Measurements from ENCODE around the gene AFG1L. TPM values are rescaled to one million over a fixed set of nuclear protein-coding genes. Genes with fewer than 3 reads are reported as not detected.

Gene AFG1L
- total RNA-seq, 3 donors from 2014 or later (not counting 1 experiment from before 2014, with no cell fraction given): 4.8 to 9.2 (median 5.2) TPM

GRCh38 chr6:108558372-108559096, 263.7 kb downstream of the AFG1L start:
- H3K4me3 ChIP-seq (ENCODE audit: low read length): peak overlapping the region; percentile 96
- no peaks in the 10 kb centered on the region for H3K27me3 Mint-ChIP-seq (ENCODE audit: low read depth in 2 of 2)
- H3K9me3 ChIP-seq (ENCODE audit: control insufficient read depth, insufficient read depth, low read length): no peaks in the 10 kb centered on the region
- H3K4me1 ChIP-seq (ENCODE audit: control insufficient read depth, insufficient read depth, low read length): peaks cover 21% of the 10 kb centered on the region
- no peaks in the 10 kb centered on the region for H3K36me3 ChIP-seq (ENCODE audit: control insufficient read depth, insufficient read depth, low read length)
- DNase-seq (peak; percentile 97 to 99), ATAC-seq (peak; percentile 59 to 80 (median 66))
- H3K36me3 Mint-ChIP-seq: no peaks in the 10 kb centered on the region
- peak overlapping the region; percentile 97 to 98 for H3K27ac Mint-ChIP-seq
- TF ChIP-seq, protein P1, sequence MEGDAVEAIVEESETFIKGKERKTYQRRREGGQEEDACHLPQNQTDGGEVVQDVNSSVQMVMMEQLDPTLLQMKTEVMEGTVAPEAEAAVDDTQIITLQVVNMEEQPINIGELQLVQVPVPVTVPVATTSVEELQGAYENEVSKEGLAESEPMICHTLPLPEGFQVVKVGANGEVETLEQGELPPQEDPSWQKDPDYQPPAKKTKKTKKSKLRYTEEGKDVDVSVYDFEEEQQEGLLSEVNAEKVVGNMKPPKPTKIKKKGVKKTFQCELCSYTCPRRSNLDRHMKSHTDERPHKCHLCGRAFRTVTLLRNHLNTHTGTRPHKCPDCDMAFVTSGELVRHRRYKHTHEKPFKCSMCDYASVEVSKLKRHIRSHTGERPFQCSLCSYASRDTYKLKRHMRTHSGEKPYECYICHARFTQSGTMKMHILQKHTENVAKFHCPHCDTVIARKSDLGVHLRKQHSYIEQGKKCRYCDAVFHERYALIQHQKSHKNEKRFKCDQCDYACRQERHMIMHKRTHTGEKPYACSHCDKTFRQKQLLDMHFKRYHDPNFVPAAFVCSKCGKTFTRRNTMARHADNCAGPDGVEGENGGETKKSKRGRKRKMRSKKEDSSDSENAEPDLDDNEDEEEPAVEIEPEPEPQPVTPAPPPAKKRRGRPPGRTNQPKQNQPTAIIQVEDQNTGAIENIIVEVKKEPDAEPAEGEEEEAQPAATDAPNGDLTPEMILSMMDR (IDR thresholded peaks at IDR 0.05): no peak
- no peaks in the 10 kb centered on the region for H3K27me3 ChIP-seq (ENCODE audit: control insufficient read depth, insufficient read depth, low read length)
- intact Hi-C loops (cut with micrococcal nuclease): loop anchor here (2.0 to 5.0 kb wide), 7 partner anchors 279 to 824 kb away; partner anchors contain the start of genes CD164, CEP57L1, SCML4 and SESN1
- peaks cover 20 to 27% of the 10 kb centered on the region in 2 donors for H3K4me1 Mint-ChIP-seq
- H3K9me3 Mint-ChIP-seq: no peaks in the 10 kb centered on the region
- H3K27ac ChIP-seq (ENCODE audit: low read length): peak overlapping the region; percentile 100
- peak overlapping the region; percentile 96 for H3K4me3 Mint-ChIP-seq
- 0% methylated on average over 54 of the region's 58 CpGs for WGBS (ENCODE audit: insufficient coverage)

DNA sequence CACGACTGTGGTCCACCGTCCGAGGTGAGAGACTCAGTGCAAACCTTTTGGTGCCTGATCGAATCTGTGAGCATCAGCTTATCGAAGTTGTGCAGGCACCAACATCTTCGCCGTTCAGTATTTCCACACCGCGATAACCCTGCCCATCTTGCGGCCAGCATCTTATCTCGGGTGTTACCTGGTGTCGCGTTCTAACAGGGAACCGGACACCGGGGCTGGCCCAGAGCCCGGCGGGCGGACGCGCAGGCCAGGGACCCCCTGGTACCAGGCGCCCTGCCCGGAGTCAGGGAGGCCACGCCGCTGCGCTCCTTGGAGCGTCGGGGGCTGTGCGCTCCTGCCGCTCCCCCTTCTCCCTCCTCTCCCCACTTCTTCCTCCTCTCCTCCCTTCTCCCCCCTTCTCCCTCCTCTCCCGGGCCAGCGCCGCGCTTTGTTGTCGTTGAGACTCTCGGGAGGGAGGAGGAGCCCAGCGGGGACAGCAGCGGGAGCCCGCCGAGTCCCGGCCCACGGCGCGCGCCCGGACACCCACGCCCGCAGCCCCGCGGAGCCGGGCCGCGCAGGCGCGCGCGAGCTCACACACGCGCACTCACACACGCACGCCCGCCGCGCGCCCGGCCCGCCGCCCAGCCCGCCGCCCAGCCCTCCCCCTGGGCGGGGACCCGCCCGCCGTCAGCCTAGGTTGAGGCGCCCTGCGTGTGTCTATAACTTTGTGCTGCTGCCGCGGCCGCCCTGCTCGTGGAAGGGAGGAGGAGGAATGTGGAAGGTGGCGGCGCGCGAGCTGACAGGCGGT, 264.4 kb downstream of the AFG1L start:
- Mint-ChIP-seq H3K4me3 (peak overlapping the region; percentile 96), H3K36me3 (no peaks in the 10 kb centered on the region), H3K27me3 (ENCODE audit: low read depth in 2 of 2) (no peaks in the 10 kb centered on the region), H3K4me1 (peaks cover 25 to 33% of the 10 kb centered on the region in 2 donors), H3K9me3 (no peaks in the 10 kb centered on the region), H3K27ac (peak overlapping the region; percentile 97 to 98)
- Histone ChIP-seq H3K36me3 (ENCODE audit: control insufficient read depth, insufficient read depth, low read length) (no peaks in the 10 kb centered on the region), H3K4me3 (ENCODE audit: low read length) (peak overlapping the region; percentile 96), H3K27ac (ENCODE audit: low read length) (peak overlapping the region; percentile 100), H3K9me3 (ENCODE audit: control insufficient read depth, insufficient read depth, low read length) (no peaks in the 10 kb centered on the region), H3K27me3 (ENCODE audit: control insufficient read depth, insufficient read depth, low read length) (no peaks in the 10 kb centered on the region), H3K4me1 (ENCODE audit: control insufficient read depth, insufficient read depth, low read length) (peaks cover 21% of the 10 kb centered on the region)
- intact Hi-C loops (cut with micrococcal nuclease): loop anchor here (2.0 to 5.0 kb wide), 7 partner anchors 278 to 824 kb away; partner anchors contain the start of genes CD164, CEP57L1, SCML4 and SESN1
- ATAC-seq: peak; percentile 45 to 74 (median 58)
- WGBS (ENCODE audit: insufficient coverage): under 1% methylated on average over 84 of the region's 84 CpGs
- peak; percentile 84 to 96 for DNase-seq
- TF ChIP-seq, protein P1 (IDR thresholded peaks at IDR 0.05): no peak

GRCh38 chr6:108559884-108560462, 265.1 kb downstream of the AFG1L start:
- Histone ChIP-seq H3K36me3 (ENCODE audit: control insufficient read depth, insufficient read depth, low read length) (no peaks in the 10 kb centered on the region), H3K4me3 (ENCODE audit: low read length) (peak overlapping the region; percentile 96), H3K4me1 (ENCODE audit: control insufficient read depth, insufficient read depth, low read length) (peaks cover 21% of the 10 kb centered on the region), H3K27ac (ENCODE audit: low read length) (peak overlapping the region; percentile 89), H3K9me3 (ENCODE audit: control insufficient read depth, insufficient read depth, low read length) (no peaks in the 10 kb centered on the region), H3K27me3 (ENCODE audit: control insufficient read depth, insufficient read depth, low read length) (no peaks in the 10 kb centered on the region)
- H3K27me3 Mint-ChIP-seq (ENCODE audit: low read depth in 2 of 2): no peaks in the 10 kb centered on the region
- H3K36me3 Mint-ChIP-seq: no peaks in the 10 kb centered on the region
- peaks cover 32 to 39% of the 10 kb centered on the region in 2 donors for H3K4me1 Mint-ChIP-seq
- DNase-seq: no peak
- peak overlapping the region; percentile 97 to 98 for H3K27ac Mint-ChIP-seq
- H3K4me3 Mint-ChIP-seq: peak overlapping the region; percentile 91
- H3K9me3 Mint-ChIP-seq: no peaks in the 10 kb centered on the region
- no peak for ATAC-seq
- TF ChIP-seq, protein P1 (IDR thresholded peaks at IDR 0.05): no peak
- under 1% methylated on average over 64 of the region's 64 CpGs for WGBS (ENCODE audit: insufficient coverage)
- intact Hi-C loops (cut with micrococcal nuclease): loop anchor here (1.0 to 5.0 kb wide), 8 partner anchors 8 to 823 kb away; partner anchors contain the start of genes CD164, CEP57L1, SCML4 and SESN1
